GM19025 (cell line): Measurements from ENCODE around the gene CAPN15.

Experiments used
- ATAC-seq: cut with Tn5 transposase; IDR thresholded peaks from one replicate; pipeline ENCODE4 v1.9.1; 2021; ENCODE audit warnings: mild to moderate bottlenecking, low read depth, moderate library complexity; ENCODE audit not compliant: unreplicated experiment

CAPN15 gene

DNA sequence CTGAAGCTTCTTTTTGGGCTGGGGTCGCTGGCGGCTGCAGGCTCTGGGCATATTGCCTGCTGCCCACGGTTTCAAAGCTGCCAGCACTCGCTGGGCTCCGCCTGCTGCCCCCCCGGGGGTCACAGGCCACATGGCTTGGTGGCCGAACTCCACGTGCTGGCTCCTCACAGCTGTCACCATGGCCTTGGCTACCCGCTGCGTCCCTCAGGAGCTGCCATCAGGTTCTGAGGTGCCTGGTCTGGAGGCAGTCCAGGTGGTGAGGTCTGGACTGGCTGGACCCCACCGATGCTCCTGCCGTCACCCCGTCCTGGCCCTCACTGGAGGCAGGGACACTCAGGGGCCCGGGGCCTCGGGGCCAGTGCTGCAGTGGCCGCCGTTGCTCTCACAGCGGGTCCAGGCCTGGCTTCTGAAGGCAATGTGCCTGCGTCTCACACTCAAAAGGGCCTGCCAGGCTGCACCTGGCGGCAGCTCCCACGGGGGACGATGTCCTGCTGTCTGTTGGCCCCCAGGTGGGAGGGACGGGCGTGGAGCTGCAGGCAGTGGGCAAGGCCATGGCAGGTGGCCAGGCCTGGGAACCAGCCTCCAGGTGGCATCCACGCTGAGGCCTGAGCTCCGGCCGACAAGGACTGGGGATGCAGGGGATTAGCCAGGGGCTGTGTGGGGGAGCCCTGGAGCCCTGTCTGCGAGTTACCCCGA lies 13.3 kb downstream of the CAPN15 start:
- no peak for ATAC-seq

GRCh38 chr16:543301-544164 lies 16.0 kb downstream of the CAPN15 start:
- no peak for ATAC-seq

DNA sequence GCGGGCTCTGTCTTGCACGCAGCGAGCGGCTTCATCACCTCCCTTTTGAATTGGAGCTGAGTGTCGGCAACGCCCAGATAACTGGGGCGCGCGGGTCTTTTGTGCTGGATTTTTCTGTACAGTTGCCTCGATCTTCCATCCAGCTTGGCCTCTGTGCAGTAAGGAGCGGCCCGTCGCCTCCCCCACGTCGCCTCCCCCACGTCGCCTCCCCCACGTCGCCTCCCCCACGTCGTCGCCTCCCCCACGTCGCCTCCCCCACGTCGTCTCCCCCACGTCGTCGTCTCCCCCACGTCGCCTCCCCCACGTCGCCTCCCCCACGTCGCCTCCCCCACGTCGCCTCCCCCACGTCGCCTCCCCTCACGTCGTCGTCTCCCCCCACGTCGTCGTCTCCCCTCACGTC lies 17.0 kb downstream of the CAPN15 start:
- no peak for ATAC-seq

DNA sequence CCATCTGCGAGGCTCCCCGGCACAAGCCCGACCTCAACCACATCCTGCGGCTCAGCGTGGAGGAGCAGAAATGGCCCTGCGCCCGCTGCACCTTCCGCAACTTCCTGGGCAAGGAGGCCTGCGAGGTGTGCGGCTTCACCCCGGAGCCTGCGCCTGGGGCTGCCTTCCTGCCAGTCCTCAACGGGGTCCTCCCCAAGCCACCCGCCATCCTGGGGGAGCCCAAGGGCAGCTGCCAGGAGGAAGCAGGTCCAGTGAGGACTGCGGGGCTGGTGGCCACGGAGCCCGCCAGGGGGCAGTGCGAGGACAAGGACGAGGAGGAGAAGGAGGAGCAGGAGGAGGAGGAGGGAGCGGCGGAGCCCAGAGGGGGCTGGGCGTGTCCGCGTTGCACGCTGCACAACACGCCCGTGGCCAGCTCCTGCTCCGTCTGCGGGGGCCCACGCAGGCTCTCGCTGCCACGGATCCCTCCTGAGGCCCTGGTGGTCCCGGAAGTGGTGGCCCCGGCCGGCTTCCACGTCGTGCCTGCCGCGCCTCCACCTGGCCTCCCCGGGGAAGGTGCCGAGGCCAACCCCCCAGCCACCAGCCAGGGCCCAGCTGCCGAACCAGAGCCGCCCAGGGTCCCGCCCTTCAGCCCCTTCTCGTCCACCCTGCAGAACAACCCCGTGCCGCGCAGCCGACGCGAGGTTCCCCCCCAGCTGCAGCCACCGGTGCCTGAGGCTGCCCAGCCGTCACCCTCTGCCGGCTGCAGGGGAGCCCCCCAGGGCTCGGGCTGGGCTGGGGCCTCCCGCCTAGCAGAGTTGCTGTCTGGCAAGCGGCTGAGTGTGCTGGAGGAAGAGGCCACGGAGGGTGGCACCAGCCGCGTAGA lies 19.6 kb downstream of the CAPN15 start:
- ATAC-seq, result no peak

DNA sequence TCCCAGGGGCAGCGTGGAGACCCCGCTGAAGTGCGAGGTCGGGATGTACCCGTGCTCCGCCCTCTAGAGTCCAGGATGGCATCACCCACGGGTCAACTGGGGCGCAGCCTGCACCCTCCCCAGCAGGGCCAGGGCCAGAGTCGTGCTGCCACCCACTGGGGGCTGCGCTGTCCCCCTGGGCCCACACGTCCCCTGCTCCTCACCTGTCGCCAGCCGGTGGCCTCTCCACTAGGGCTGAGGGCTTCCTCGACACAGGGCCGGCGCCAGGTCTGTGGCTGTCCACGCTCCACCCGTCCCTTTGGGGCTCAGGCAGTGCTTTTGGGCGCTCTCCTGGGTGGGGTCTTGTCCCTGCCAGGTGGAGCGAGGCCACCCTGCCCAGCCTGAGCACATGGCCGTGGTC lies 21.1 kb downstream of the CAPN15 start:
- no peak for ATAC-seq

DNA sequence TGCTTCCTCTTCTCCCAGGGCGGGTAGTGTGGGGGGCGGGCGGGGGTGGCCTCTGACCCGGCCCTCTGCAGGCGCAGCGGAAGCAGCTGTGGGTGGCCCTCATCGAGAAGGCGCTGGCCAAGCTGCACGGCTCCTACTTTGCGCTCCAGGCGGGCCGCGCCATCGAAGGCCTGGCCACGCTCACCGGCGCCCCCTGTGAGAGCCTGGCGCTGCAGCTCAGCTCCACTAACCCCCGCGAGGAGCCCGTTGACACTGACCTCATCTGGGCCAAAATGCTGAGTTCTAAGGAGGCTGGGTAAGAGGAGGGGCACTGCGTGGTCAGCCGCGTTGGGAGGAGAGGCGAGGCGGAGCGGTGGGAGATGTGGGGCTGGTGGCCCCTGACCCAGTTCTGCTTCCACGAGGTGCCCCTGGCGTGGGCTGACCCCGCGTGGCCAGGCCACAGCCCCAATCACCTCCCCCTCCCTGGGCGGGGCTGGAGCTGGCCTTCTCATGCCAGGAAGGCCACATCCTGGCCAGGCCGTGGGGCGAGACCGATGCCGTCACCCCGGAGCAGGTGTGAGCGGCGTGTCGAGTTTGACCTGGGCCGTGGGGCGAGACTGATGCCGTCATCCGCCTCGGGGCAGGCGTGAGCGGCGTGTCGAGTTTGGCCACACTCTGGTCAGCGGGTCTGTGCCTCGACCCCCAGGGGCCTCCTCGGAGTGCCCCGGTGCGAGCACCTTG lies 22.2 kb downstream of the CAPN15 start:
- ATAC-seq, result no peak

DNA sequence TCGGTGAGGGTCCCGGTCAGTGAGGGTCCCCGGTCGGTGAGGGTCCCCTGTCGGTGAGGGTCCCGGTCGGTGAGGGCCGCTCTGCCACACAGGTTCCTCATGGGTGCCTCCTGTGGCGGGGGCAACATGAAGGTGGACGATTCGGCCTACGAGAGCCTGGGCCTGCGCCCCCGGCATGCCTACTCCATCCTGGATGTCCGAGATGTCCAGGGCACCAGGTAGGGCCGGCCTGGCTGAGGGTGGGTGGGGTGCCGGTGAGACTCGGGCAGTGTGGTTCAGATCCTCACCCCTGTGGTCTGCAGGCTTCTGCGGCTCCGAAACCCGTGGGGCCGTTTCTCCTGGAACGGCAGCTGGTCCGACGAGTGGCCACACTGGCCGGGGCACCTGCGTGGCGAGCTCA lies 23.7 kb downstream of the CAPN15 start:
- no peak for ATAC-seq

DNA sequence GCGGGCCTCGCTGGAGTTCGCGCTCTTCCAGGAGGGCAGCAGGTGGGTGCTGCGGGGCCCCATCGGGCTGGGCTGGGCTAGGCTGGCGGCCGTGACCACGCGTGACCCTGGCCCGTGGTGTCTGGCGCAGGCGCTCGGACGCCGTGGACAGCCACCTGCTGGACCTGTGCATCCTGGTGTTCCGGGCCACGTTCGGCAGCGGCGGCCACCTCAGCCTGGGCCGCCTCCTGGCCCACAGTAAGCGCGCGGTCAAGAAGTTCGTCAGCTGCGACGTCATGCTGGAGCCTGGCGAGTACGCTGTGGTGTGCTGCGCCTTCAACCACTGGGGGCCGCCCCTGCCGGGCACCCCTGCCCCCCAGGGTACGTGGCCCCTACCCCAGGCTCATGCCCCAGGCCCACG lies 24.7 kb downstream of the CAPN15 start:
- no peak for ATAC-seq

GRCh38 chr16:553601-554296 lies 26.2 kb downstream of the CAPN15 start:
- no peak for ATAC-seq

DNA sequence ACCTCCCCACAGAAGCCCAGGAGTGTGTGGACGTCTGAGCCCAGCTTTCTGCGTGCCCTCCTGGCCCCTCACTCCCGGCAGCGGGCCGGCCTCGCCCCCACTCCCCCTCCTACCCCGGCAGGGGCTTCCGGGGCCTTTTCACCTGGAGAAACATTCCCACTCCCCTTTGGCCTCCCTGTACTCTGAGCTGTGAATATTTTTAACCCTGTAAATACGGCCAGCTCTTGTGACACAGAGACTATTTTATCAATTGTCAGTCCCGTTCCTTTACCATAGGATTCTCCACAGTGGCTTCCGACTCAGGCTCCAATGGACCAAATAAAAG lies 26.7 kb downstream of the CAPN15 start:
- no peak for ATAC-seq

DNA sequence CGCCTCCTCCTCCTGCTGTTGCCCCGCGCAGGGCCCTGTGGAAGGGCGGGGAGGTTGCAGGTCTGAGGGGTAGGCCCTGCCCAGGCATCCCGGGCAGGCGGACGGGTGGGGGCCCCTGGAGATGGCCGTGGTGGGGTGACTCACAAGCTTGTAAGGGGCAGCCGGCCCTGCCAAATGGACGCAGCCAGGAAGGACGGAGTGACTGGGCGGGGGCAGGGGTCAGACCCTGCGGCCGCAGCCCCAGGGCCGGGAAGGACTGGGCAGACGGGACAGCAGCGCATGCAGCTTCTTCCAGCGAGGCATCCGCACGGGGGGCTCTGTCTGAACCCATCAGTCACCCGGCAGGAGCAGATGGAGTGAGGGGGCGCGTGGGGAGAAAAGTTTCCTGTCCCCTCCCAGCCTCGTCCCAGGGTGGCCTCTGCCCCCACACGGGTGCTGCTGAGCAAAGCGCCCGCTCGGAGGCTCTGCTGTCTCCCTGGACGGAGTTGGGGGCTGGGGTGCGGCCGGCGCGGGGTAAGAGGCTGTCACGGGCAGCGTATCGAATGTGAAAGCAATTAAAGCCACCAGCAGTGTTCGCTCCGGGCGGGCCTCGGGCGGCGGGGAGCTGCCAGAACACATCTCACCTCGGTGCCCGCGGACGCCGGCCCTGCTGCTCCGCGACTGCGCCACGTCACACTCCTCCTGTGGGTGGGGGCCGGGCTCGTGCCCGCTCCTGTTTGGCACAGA lies 27.3 kb downstream of the CAPN15 start:
- no peak for ATAC-seq

- ATAC-seq, result no peak
Observed at GRCh38 chr16:555528-556473, 28.3 kb downstream of the CAPN15 start.

GRCh38 chr16:556474-557173 lies 29.1 kb downstream of the CAPN15 start:
- no peak for ATAC-seq

DNA sequence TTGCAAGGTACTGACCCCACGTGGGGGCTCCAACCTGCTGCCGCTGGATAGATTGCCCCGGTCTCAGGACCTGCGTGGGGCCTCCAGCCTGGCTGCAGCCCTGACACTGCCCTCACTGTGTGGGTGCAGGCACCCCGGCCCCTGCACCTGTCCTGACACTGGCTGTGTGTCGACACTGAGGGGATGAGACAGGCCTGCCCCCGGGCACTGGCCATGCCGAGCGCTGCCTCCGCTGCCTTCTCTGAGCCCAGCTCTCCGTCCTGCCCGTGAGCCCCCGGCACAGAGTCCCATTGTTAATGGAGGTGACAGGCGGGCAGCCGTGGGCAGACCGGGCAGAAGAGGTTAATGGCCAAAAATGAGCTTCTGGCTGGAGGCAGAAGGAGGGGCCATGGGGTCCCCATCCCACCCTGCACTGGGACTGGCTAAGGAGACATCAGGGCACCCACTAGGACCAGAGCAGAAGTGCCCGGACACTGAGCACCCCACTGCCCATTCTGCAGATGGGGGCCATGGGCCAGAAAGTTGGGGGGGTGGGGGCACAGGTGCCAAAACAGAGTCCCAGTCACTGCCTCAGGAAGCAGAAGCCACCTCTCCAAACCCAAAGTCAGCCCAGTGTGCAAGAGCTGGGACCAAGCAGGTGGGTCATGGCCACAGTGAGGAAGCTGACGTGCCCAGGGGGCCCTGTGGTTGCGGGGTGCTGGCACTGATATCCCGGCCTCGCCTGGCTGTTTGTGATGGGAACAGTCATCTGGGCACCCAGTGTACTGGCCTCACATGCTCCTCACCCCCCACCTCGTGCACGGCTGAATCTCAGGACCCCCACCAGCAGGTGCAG lies 30.2 kb downstream of the CAPN15 start:
- no peak for ATAC-seq

GRCh38 chr16:558298-559020 lies 30.9 kb downstream of the CAPN15 start:
- ATAC-seq, result no peak

GRCh38 chr16:559021-559380 lies 31.5 kb downstream of the CAPN15 start:
- no peak for ATAC-seq
